ENCODE results near the gene UNC13A. TPM values are rescaled to one million over a fixed set of nuclear protein-coding genes. Genes with fewer than 3 reads are reported as not detected.

Gene UNC13A
- total and polyA plus RNA-seq, 2 of the 8 experiments (the other 6 are each of a cell fraction or from before 2014, with no cell fraction given), result 13.1 to 47.6 TPM

DNA sequence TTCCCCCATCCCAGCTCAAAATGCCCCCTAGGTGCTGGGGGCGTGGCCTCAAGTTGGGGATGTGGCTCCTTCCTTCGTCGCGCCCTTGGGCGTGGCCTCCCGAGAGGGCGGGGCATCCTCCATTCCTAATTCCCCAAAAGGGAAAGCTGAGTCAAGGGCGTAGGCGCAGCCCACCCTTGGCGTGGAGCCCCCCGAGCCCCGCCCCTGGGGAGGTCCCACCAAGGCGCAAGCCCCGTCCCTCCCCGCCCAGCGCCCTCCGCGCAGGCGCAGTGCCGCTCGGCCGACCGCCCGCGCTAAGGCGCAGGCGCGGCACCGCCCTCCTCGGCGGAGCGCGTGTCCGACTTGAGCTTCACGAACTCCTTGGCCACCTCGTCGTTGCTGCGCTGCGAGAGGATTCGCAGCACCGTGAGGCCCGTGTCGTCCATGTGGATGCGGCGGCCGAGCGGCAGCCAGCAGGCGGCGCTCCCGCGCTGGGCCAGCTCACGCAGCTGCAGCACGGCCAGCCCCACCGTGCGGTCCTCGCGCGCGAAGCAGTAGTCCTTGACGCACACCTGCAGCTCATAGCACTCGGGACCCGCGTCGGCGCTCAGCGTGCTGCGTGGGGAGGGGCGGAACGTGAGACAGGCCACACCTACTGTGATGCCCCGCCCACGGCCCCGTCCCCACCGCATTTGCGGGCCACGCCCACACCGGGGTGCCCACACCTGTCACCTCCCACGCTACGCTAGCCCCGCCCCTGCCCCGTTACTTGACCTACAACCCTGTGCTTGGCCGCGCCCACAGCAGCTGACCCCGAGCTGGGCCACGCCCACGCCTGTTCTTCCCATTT is 82.2 kb downstream of the UNC13A start (continued):
- TF ChIP-seq SP4 (IDR thresholded peaks at IDR 0.05; ENCODE audit: low read length), result peak; percentile 90
- TF ChIP-seq, protein P1, sequence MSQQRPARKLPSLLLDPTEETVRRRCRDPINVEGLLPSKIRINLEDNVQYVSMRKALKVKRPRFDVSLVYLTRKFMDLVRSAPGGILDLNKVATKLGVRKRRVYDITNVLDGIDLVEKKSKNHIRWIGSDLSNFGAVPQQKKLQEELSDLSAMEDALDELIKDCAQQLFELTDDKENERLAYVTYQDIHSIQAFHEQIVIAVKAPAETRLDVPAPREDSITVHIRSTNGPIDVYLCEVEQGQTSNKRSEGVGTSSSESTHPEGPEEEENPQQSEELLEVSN (IDR thresholded peaks at IDR 0.05), result peak; percentile 95
- peak; percentile 76 to 90; a peak in 2 of 4 replicates for TF ChIP-seq HDAC2 (IDR thresholded peaks at IDR 0.05; ENCODE audit: borderline replicate concordance in 1 of 2, low read depth in 2 of 2, low read length in 2 of 2)
- peak; percentile 90 for TF ChIP-seq NRF1 (IDR thresholded peaks at IDR 0.05; ENCODE audit: low read depth, low read length)
- TF ChIP-seq BCL11A (IDR thresholded peaks at IDR 0.05; ENCODE audit: low read depth in 2 of 2, low read length in 2 of 2), result no peak
- peak; percentile 87 for TF ChIP-seq CREB1 (IDR thresholded peaks at IDR 0.05)
- TF ChIP-seq, protein P2, sequence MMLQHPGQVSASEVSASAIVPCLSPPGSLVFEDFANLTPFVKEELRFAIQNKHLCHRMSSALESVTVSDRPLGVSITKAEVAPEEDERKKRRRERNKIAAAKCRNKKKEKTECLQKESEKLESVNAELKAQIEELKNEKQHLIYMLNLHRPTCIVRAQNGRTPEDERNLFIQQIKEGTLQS (IDR thresholded peaks at IDR 0.05; ENCODE audit: insufficient read depth, low read depth, low read length), result no peak
- peak; percentile 81 for TF ChIP-seq PHF8 (conservative IDR thresholded peaks at IDR 0.05; ENCODE audit: low read depth, low read length)
- peak; percentile 68 to 76 for TF ChIP-seq POLR2A (IDR thresholded peaks at IDR 0.05; ENCODE audit: control extremely low read depth in 1 of 2, low read depth in 2 of 2, low read length in 2 of 2)
- peak; percentile 25; the same call in 1 of the 2 replicates for TF ChIP-seq TEAD4 (IDR thresholded peaks at IDR 0.05; ENCODE audit: low read depth, low read length)
